HG03280 (cell line): ENCODE measurements around the gene GNAZ.
A peak's percentile ranks its signal among the peaks of the same experiment; 100 is the strongest.

Experiments used
- ATAC-seq: cut with Tn5 transposase; IDR thresholded peaks from one replicate; pipeline ENCODE4 v1.9.1; 2021; ENCODE audit warnings: mild to moderate bottlenecking, moderate library complexity; ENCODE audit not compliant: unreplicated experiment

Gene GNAZ

GRCh38 chr22:23063539-23064380, 6.6 kb upstream of the GNAZ start:
- no peak for ATAC-seq

- no peak for ATAC-seq
These were observed 5.8 kb upstream of the GNAZ start for GRCh38 chr22:23064381-23065068.

- no peak for ATAC-seq
These were observed 5.3 kb upstream of the GNAZ start for GRCh38 chr22:23065069-23065451.

DNA sequence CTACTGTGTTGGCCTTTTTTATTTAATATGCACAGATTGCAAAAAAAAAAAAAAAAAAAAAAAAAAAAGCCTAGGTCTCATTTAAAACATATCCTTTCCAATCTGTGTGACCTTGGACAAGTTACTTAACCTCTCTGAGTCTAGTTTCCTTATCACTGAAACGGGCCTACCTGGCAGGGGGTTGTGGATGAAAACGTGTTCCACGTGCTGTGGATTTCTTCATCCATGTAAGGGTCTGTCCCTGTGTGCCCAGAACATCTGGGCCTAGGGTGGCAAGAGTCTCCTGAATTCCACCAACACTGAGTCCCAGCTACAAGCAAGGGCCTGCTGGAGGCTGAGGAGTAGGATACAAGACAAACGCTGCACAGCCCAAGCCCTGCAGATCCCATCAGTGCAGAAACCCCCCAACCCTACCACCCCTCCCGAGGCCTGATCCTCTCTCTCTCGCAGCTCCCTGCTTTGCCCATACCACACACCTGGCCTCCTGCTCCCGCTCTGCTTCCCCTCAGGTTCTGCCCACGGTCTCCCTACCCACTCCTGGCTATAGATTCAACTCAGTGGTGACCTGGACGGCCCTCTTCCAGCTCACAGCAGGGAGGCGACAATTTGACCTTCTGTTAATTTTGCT, 4.7 kb upstream of the GNAZ start:
- no peak for ATAC-seq

DNA sequence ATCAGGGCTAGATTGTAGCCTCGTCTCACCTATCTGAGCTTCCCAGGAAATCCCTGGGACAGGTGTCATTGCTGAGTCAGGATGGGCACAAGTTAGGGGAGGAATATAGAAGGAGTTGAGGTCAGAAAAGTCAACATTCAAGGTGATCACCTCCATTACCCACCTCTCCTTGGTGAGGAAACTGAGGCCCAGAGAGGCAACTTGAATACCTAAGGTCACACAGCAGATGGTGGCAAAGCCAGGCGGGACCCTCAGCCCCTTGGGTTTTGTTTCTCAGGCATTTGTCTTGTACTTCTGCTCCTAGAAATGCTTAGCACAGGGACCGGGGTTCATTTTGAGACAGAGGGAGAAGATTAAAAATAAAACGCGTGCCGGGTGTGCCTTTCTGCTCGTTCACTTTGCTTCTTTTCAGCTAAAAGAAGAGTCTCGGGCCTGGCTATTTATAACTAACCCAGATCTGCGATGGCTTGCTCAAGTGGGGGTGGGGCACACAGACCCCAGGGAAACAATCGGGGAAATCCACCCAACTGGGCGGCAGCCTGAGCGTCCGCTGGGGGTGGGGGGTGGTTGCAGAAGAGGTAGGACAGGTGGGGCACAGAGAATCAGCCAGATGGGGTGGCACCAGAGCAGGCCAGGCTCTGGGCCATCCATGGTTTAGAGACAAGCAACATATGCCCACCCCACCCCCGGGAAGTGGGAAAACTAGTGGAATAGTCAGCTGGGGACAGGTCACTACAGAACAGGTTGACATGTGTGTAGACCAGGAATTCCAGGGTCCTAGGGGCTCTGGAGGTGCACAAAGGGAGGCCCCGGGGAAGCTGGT, 3.9 kb upstream of the GNAZ start:
- ATAC-seq: no peak

- ATAC-seq: no peak
These were observed 3.2 kb upstream of the GNAZ start for GRCh38 chr22:23067023-23067650.

GRCh38 chr22:23067691-23068090, 2.6 kb upstream of the GNAZ start:
- no peak for ATAC-seq

GRCh38 chr22:23068096-23068831, 2.1 kb upstream of the GNAZ start:
- ATAC-seq: no peak

DNA sequence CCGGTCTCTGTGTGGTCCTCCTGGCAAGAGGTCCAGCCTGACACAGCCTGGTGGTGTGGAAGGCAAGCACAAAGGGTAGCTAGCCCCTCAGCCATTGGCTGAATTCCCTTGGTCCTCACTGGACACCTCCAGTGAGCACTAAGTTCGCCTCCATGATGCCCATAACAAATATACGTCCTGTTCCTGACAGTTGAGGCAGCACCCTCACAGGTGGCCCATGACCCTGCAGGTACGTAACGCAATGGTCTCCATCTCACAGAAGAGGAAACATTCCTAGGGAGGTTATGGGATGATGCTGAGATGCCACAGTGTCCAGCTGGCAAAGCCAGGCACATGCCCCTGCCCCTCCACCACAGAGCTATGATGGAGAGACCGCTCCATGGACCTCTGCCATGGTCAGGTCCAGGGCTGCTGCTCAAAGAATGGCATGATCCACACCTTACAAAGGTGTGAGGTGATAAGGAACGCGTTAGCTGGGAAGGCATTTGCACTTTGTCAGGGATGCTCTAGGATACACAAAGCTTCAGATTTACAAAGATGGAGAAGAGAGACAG, 1.4 kb upstream of the GNAZ start:
- ATAC-seq: no peak

DNA sequence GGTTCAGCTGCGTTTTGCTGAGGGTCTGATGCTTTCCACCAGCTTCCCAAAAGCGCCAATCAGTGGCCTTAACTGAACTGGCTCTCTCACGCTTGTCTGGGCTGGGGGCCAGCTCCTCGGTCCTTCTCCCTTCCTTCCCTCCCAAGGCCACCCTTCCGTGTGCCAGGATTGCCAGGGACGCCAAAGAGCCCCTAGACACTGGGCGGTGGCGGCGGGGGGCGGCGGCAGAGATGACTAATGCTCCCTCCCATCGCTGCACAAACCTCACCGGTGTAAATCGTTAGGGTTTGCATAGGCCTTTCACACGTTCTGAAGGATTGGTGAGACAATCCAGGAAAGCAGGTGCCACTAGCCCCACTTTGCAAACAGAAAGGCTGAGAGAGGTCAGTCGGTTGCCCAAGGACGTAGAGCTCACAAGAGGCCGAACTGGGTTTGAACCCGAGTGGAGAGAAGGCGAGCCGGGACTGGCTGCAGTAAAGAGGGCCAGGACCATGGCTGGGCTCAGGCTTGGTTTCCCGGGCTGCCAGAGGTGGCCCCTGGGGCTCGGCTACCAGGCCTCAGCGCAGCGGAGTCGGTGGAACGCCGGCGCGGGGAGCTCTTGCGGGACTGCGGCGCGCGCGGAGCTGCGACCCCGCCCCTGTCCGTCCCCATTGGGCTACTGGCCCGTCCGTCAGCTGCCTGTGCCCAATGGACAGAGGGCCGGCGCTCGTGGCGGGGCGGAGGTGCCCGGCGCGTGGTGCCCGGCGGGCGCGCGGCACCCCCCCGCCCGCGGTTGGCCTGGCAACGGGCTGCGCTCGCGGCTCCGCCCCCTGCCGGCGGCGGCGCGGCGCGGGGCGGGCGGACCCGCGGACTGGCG, 589 bp upstream of the GNAZ start:
- peak; percentile 87 for ATAC-seq

DNA sequence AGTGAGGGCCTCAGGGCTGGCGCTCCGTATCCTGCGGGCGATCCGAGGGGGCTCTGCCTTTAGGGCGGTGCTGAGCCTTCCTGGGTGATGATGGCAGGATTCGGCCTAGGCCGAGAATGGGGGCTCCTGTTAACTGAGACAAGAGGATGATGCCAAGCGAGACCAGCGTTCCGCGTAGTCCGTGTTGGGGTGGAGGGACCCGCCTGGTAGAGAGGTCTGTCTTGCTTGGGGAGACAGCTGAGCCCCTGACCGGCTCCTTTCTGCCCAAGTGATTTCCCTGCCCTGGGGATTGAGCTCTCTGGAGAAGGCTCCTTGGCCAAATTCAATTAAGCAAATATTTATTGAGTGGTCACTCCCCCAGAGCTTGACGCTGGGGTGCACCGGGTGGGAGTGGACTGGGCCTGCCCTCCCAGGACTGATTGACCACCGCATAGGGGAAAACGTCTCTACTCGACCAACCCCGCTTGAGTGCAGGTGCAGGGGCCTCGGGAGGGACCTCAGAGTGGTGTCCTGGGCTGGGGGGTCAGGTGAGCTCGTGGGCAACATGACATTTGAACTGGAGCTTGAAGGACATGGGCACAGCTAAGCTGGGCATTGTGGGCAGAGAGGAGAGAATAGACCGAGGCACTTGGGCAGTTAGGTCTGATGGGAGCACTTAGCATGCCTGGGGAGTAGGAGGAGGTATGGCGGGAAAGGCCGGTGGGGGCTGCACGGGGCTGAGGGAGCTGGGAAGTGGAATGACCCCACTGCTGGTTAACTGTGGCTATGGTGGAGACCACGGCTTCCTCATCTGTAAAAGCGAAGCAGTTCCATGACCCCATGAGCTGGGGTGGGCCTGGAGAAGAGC, 1.1 kb downstream of the GNAZ start:
- no peak for ATAC-seq

- ATAC-seq: no peak
These were observed 2.0 kb downstream of the GNAZ start for GRCh38 chr22:23072077-23072910.

- no peak for ATAC-seq
These were observed 2.7 kb downstream of the GNAZ start for GRCh38 chr22:23072911-23073491.

DNA sequence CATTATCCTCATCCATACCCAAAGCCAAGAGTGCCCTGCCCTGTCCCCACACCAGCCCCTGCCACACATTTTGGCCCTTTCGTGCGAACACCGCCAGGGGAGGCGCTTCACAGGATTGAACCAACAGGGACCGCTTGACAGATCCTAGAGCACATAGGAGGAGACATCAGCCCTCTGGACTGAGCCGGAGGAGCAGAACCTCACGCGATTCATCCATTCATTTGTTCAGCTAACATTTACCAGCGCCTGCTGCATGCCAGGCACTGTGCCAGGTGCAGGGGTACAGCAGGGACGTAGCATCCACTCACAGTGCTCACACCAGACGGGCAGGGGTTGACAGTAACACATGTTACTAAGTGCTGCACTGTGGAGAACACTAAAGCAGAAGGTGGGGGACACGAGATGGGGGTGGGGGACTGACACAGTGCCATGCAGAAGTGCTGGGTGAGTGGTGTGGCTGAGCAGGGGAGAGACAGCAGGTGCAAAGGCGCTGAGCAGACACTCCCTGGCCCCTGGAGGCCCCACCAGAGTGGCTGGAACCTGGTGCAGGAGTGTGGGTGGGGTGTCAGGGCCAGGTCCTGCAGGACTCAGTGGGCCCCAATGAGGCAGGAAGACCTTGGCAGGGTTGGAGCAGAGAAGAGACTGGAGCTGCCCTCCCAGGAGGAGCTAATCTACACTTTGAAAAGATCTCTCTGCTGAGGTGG, 3.4 kb downstream of the GNAZ start:
- ATAC-seq: no peak

- no peak for ATAC-seq
These were observed 4.1 kb downstream of the GNAZ start for GRCh38 chr22:23074451-23074850.

- no peak for ATAC-seq
These were observed 4.7 kb downstream of the GNAZ start for GRCh38 chr22:23075050-23075449.
